Nephron progenitor cell (in vitro differentiated cells): ENCODE results near the gene KRTAP9-1.

Experiments used
- DNase-seq: peaks from one replicate; pipeline ENCODE4 v3.0.0; 2021
- H3K27ac Mint-ChIP-seq: 2 replicates; pipeline ENCODE4 v1.8.0; 2021; ENCODE audit warnings: mild to moderate bottlenecking, moderate library complexity, mixed read lengths
- H3K27me3 Mint-ChIP-seq: 2 replicates; pipeline ENCODE4 v1.8.0; 2021; ENCODE audit warnings: mild to moderate bottlenecking, low read depth, mixed read lengths; ENCODE audit not compliant: poor library complexity
- H3K36me3 Mint-ChIP-seq: 2 replicates; pipeline ENCODE4 v1.8.0; 2021; ENCODE audit warnings: low read depth, mixed read lengths
- H3K4me1 Mint-ChIP-seq: 2 replicates; pipeline ENCODE4 v1.8.0; 2021; ENCODE audit warnings: mixed read lengths
- H3K4me3 Mint-ChIP-seq: 2 replicates; pipeline ENCODE4 v1.8.0; 2021; ENCODE audit warnings: mild to moderate bottlenecking, moderate library complexity, mixed read lengths
- H3K9me3 Mint-ChIP-seq: 2 replicates; pipeline ENCODE4 v1.8.0; 2021; ENCODE audit warnings: mild to moderate bottlenecking, moderate library complexity, mixed read lengths
- TF ChIP-seq, protein P1 (sequence below): fragments of 200-600 bp; sonication (generic); IDR thresholded peaks from 2 replicates; pipeline ENCODE4 v1.5.0; 2021; ENCODE audit warnings: antibody characterized with exemption

KRTAP9-1 gene

DNA sequence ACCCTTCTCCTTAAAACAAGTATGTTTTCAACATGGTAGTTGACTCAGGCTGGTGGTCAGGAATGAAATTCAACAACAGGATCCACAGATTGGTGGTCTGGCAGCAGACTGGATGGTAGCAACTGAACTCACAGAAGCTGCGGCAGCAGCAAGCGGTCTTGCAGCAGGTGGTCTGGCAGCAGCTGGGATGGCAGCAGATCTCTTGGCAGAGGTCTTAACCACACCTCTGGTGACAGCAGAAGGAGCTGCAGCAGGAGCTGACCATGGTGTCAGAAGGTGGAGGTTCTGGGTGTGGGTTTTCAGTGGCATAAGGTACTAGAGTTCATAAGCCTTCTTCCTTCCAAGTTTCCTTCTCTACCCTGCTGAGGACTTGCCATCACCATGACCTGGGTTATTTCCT is 2.8 kb upstream of the KRTAP9-1 start:
- H3K4me1 Mint-ChIP-seq: no peaks in the 10 kb centered on the region
- H3K4me3 Mint-ChIP-seq: no peak overlapping the region
- H3K27ac Mint-ChIP-seq: no peak overlapping the region

DNA sequence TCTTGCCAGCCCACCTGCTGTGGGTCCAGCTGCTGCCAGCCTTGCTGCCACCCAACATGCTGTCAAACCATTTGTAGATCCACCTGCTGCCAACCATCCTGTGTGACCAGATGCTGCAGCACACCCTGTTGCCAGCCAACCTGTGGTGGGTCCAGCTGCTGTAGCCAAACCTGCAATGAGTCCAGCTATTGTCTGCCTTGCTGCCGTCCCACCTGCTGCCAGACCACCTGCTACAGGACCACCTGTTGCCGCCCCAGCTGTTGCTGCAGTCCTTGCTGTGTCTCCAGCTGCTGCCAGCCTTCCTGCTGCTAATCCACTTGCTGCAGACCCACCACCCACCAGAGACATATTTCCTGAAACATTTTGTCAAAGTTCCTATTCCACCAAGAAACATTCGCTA is 641 bp downstream of the KRTAP9-1 start:
- H3K4me3 Mint-ChIP-seq: no peak overlapping the region
- H3K36me3 Mint-ChIP-seq: no peaks in the 10 kb centered on the region
- peaks cover 4% of the 10 kb centered on the region for H3K9me3 Mint-ChIP-seq
- DNase-seq: no peak
- TF ChIP-seq, protein P1, sequence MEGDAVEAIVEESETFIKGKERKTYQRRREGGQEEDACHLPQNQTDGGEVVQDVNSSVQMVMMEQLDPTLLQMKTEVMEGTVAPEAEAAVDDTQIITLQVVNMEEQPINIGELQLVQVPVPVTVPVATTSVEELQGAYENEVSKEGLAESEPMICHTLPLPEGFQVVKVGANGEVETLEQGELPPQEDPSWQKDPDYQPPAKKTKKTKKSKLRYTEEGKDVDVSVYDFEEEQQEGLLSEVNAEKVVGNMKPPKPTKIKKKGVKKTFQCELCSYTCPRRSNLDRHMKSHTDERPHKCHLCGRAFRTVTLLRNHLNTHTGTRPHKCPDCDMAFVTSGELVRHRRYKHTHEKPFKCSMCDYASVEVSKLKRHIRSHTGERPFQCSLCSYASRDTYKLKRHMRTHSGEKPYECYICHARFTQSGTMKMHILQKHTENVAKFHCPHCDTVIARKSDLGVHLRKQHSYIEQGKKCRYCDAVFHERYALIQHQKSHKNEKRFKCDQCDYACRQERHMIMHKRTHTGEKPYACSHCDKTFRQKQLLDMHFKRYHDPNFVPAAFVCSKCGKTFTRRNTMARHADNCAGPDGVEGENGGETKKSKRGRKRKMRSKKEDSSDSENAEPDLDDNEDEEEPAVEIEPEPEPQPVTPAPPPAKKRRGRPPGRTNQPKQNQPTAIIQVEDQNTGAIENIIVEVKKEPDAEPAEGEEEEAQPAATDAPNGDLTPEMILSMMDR: no peak
- H3K4me1 Mint-ChIP-seq: no peaks in the 10 kb centered on the region
- peaks cover 16% of the 10 kb centered on the region for H3K27me3 Mint-ChIP-seq
- H3K27ac Mint-ChIP-seq: no peak overlapping the region

More for the DNA sequence above, 2.8 kb upstream of the KRTAP9-1 start:
- H3K27me3 Mint-ChIP-seq: peaks cover 16% of the 10 kb centered on the region
- TF ChIP-seq, protein P1: no peak
- no peak for DNase-seq
- no peaks in the 10 kb centered on the region for H3K36me3 Mint-ChIP-seq
- no peaks in the 10 kb centered on the region for H3K9me3 Mint-ChIP-seq

DNA sequence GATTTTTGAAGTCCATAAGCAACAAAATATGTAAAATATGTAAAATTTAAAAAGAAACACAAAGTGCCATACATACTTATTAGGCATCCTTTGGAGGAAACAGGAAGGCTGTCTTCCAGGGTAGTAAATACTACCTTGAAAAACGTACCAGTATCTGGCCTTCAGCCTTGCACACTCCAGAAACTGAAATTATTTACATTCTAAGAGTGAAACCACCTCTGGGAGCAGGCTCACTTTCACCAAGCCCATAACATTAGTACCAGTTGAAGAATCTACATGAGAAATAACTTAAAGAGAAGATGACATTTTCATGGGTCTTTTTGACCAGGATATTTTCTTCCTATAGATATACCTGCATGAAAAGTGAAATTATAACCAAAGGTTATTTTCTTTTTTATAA is 6.4 kb downstream of the KRTAP9-1 start:
- peaks cover 8% of the 10 kb centered on the region for H3K9me3 Mint-ChIP-seq
- no peak overlapping the region for H3K4me3 Mint-ChIP-seq
- H3K27ac Mint-ChIP-seq: no peak overlapping the region
- TF ChIP-seq, protein P1: no peak
- no peaks in the 10 kb centered on the region for H3K36me3 Mint-ChIP-seq
- no peaks in the 10 kb centered on the region for H3K4me1 Mint-ChIP-seq
- H3K27me3 Mint-ChIP-seq: peaks cover 4% of the 10 kb centered on the region
- no peak for DNase-seq

DNA sequence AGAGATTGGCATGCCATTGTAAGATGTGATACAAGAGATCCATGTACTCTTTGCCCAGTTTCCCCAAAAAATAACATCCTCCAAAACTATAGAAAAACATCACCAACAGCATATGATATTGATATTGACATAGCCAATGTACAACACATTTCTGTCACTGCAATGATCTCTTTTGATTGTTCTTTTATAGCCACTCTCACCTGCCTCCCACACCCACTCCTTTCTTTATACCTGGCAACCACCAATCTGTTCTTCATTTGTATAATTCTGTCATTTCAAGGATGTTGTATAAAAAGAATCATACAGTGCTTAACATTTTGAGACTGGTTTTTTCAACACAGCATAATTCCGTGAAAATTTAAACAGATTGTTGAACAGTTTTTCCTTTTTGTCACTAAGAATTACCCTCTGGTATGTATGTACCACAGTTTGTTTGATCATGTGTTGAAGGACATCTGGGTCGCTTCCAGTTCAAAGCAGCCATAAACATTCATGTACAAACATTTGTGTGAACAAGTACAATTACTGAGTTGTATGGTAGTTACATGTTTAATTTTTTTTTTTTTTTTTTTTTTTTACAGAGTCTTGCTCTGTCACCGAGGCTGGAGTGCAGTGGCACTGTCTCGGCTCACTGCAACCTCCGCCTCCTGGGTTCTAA is 9.9 kb downstream of the KRTAP9-1 start:
- H3K4me1 Mint-ChIP-seq: no peaks in the 10 kb centered on the region
- TF ChIP-seq, protein P1: no peak
- no peak overlapping the region for H3K4me3 Mint-ChIP-seq
- peaks cover 4% of the 10 kb centered on the region for H3K27me3 Mint-ChIP-seq
- H3K9me3 Mint-ChIP-seq: peaks cover 4% of the 10 kb centered on the region
- no peak for DNase-seq
- H3K27ac Mint-ChIP-seq: no peak overlapping the region
- H3K36me3 Mint-ChIP-seq: no peaks in the 10 kb centered on the region

DNA sequence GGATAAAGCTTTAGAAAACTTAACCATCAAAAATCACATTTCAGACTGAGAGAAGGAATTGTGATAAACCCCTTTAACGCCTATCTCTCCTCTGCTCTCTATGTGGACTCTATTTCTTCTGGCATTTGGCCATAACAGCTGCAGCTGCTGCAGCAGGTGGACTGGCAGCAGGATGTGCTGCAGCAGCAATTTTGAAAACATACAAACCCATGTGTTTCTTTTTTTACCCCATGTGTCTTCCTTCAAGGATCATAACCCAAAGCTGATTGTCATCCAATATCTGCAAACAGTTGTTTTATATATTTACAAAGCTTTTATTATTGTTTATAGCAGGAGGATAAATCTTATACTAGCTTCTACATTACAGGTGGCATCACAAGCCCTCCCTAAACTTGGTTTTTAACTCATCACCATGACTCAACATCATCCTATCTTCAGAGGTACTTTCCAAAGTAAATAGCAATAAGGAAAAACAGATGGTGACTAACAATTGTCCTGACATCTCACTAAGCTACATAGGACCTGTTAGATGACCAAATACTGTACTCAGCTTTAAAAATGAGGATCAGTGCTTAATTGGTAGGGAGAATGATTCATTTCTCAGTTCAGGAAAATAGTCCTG is 22.3 kb downstream of the KRTAP9-1 start:
- Mint-ChIP-seq H3K9me3 (peaks cover 20% of the 10 kb centered on the region), H3K36me3 (no peaks in the 10 kb centered on the region), H3K27me3 (peaks cover 5% of the 10 kb centered on the region), H3K4me3 (no peak overlapping the region), H3K27ac (no peak overlapping the region), H3K4me1 (no peaks in the 10 kb centered on the region)
- TF ChIP-seq, protein P1: no peak
- DNase-seq: no peak
